ENCODE data around the gene CLMN. TPM values are rescaled to one million over a fixed set of nuclear protein-coding genes. Genes with fewer than 3 reads are reported as not detected.

CLMN gene
- total and polyA plus RNA-seq, 10 of the 15 experiments (the other 5 are each of a cell fraction or from before 2014, with no cell fraction given), result 7.8 to 49.3 (median 18.5) TPM

DNA sequence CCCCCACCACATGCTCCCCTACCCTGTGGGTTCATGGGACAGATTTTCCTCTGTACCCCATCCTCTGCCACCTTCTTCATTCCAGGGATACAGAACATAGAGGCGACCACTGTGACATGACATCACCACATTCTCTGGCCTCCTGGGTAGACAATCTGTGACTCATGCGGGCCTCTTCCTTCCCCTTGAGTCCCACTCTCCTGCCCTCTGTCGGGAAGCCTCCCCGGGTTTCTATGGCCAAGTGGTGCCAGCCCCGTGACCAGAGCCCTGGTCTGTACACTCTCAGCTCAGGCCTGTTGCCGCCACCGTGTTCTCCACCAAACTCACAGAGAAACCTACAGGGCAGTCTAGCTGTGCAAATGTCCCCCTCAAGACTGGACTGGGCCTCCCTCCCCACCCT, 8.0 kb downstream of the CLMN start:
- no TSS peak for BruUV-seq (replicated peaks)
- H4K20me1 ChIP-seq (ENCODE audit: control insufficient read depth, insufficient read depth), result no peaks in the 10 kb centered on the region
- peaks cover 22% of the 10 kb centered on the region for H3K4me1 ChIP-seq (ENCODE audit: control insufficient read depth, insufficient read depth, low read length)
- no peaks in the 10 kb centered on the region; the same call in 2 of the 3 replicates for H3K9me3 ChIP-seq (replicated peaks; ENCODE audit: control insufficient read depth, insufficient read depth, low read length)
- no peak overlapping the region for H3K4me3 ChIP-seq
- no peak for ATAC-seq
- in situ Hi-C loops (cut with MboI) (no loop called here), intact Hi-C loops (cut with micrococcal nuclease; ENCODE audit: unreplicated experiment) (loop anchor here (5.0 kb wide), 1 partner anchor 94 kb away; no protein-coding TSS in a partner anchor)
- no peak overlapping the region for H3K27ac ChIP-seq (ENCODE audit: control insufficient read depth, insufficient read depth)
- ChIA-PET RAD21 (ENCODE audit: unreplicated experiment) (no interaction called here), SMC1A (ENCODE audit: uncharacterized antibody, unreplicated experiment) (no interaction called here), CTCF (no interaction called here), POLR2A (no interaction called here)
- no peak for TF ChIP-seq USF2 (IDR thresholded peaks at IDR 0.05; ENCODE audit: borderline replicate concordance, low read depth, low read length)
- TF ChIP-seq FOXM1 (IDR thresholded peaks at IDR 0.05; ENCODE audit: low read depth, low read length), result no peak
- no peak for TF ChIP-seq SPI1 (IDR thresholded peaks at IDR 0.05; ENCODE audit: borderline replicate concordance, insufficient read depth, low read depth, low read length)
- H3K79me2 ChIP-seq (ENCODE audit: control insufficient read depth, insufficient read depth, low read length), result no peaks in the 10 kb centered on the region
- H3K27me3 ChIP-seq (replicated peaks in 1 of 2; ENCODE audit: control insufficient read depth in 2 of 2, insufficient read depth in 2 of 2, low read length in 1 of 2), result no peaks in the 10 kb centered on the region
- H3K4me2 ChIP-seq (ENCODE audit: control insufficient read depth, insufficient read depth), result no peak overlapping the region
- no peak for DNase-seq (ENCODE audit: low read depth, low spot score)
- H3K36me3 ChIP-seq (ENCODE audit: control insufficient read depth in 2 of 2, insufficient read depth in 2 of 2, low read length in 1 of 2), result no peaks in the 10 kb centered on the region; a peak in 1 of 4 replicates
- FAIRE-seq, result no peak
- H2AFZ ChIP-seq (ENCODE audit: control insufficient read depth, low read depth, low read length), result no peak overlapping the region
- no peak overlapping the region for H3K9ac ChIP-seq (ENCODE audit: control insufficient read depth, insufficient read depth, low read length)
- WGBS (ENCODE audit: insufficient coverage, insufficient replicate concordance, low lambda C conversion rate, missing lambda C conversion rate), result 65% methylated on average over 7 of the region's 7 CpGs

DNA sequence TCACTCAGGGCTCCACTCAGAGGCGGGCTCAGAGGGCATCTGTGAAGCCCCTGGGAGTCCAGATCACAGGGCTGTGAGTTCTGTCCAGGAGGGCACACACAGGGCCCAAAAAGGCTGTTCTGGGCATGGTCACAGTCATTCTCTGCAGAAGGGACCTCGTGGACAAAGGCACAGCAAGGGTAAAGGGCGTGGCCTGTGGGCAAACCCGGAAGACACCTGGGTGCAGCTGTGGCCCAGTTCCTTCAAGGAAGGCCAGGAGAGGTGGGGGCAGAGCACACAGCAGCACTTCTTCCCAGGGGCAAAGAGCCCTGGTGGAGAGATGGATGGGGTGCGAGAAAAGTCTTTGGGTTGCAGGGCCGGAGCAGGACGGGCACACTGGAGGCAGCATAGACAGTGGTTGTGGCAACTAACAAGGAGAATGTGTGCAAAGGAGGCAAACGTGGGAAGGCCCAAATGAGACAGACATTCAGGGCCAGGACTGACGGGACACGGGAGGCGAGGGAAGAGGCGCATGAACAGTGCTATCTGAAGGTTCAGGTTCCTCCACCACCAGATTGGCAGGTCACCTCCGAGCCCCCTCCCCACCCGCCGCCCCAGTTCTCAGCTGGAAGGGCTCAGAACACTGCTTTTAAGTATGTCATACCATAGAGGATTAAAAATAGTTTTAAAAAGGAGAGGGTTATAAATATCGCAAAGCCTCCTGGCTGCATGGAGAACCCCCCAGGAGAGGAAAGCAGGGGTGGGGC, 8.9 kb downstream of the CLMN start:
- RAD21 ChIA-PET (ENCODE audit: unreplicated experiment), result no interaction called here
- POLR2A ChIA-PET, result no interaction called here
- H3K4me2 ChIP-seq (ENCODE audit: control insufficient read depth, insufficient read depth), result no peak overlapping the region
- no peaks in the 10 kb centered on the region; the same call in 2 of the 3 replicates for H3K9me3 ChIP-seq (replicated peaks; ENCODE audit: control insufficient read depth, insufficient read depth, low read length)
- no TSS peak for BruUV-seq (replicated peaks)
- WGBS (ENCODE audit: insufficient coverage, insufficient replicate concordance, low lambda C conversion rate, missing lambda C conversion rate), result 66% methylated on average over 16 of the region's 16 CpGs
- SMC1A ChIA-PET (ENCODE audit: uncharacterized antibody, unreplicated experiment), result no interaction called here
- no peaks in the 10 kb centered on the region for H3K27me3 ChIP-seq (replicated peaks in 1 of 2; ENCODE audit: control insufficient read depth in 2 of 2, insufficient read depth in 2 of 2, low read length in 1 of 2)
- H3K79me2 ChIP-seq (ENCODE audit: control insufficient read depth, insufficient read depth, low read length), result no peaks in the 10 kb centered on the region
- H3K4me3 ChIP-seq, result no peak overlapping the region
- DNase-seq (ENCODE audit: low read depth, low spot score) (no peak), FAIRE-seq (no peak), ATAC-seq (no peak)
- peaks cover 22% of the 10 kb centered on the region for H3K4me1 ChIP-seq (ENCODE audit: control insufficient read depth, insufficient read depth, low read length)
- no peak overlapping the region for H3K27ac ChIP-seq (ENCODE audit: control insufficient read depth, insufficient read depth)
- CTCF ChIA-PET, result no interaction called here
- no peaks in the 10 kb centered on the region; a peak in 1 of 4 replicates for H3K36me3 ChIP-seq (ENCODE audit: control insufficient read depth in 2 of 2, insufficient read depth in 2 of 2, low read length in 1 of 2)
- intact Hi-C loops (cut with micrococcal nuclease; ENCODE audit: unreplicated experiment), result loop anchor here (5.0 kb wide), 1 partner anchor 94 kb away; no protein-coding TSS in a partner anchor
- no peak overlapping the region for H2AFZ ChIP-seq (ENCODE audit: control insufficient read depth, low read depth, low read length)
- in situ Hi-C loops (cut with MboI), result no loop called here
- no peaks in the 10 kb centered on the region for H4K20me1 ChIP-seq (ENCODE audit: control insufficient read depth, insufficient read depth)
- H3K9ac ChIP-seq (ENCODE audit: control insufficient read depth, insufficient read depth, low read length), result no peak overlapping the region
- TF ChIP-seq, protein P1, sequence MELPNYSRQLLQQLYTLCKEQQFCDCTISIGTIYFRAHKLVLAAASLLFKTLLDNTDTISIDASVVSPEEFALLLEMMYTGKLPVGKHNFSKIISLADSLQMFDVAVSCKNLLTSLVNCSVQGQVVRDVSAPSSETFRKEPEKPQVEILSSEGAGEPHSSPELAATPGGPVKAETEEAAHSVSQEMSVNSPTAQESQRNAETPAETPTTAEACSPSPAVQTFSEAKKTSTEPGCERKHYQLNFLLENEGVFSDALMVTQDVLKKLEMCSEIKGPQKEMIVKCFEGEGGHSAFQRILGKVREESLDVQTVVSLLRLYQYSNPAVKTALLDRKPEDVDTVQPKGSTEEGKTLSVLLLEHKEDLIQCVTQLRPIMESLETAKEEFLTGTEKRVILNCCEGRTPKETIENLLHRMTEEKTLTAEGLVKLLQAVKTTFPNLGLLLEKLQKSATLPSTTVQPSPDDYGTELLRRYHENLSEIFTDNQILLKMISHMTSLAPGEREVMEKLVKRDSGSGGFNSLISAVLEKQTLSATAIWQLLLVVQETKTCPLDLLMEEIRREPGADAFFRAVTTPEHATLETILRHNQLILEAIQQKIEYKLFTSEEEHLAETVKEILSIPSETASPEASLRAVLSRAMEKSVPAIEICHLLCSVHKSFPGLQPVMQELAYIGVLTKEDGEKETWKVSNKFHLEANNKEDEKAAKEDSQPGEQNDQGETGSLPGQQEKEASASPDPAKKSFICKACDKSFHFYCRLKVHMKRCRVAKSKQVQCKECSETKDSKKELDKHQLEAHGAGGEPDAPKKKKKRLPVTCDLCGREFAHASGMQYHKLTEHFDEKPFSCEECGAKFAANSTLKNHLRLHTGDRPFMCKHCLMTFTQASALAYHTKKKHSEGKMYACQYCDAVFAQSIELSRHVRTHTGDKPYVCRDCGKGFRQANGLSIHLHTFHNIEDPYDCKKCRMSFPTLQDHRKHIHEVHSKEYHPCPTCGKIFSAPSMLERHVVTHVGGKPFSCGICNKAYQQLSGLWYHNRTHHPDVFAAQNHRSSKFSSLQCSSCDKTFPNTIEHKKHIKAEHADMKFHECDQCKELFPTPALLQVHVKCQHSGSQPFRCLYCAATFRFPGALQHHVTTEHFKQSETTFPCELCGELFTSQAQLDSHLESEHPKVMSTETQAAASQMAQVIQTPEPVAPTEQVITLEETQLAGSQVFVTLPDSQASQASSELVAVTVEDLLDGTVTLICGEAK (IDR thresholded peaks at IDR 0.05; ENCODE audit: borderline replicate concordance), result no peak
- TF ChIP-seq BHLHE40 (IDR thresholded peaks at IDR 0.05; ENCODE audit: borderline replicate concordance in 1 of 2, low read depth in 2 of 2, low read length in 1 of 2) (no peak), SP1 (IDR thresholded peaks at IDR 0.05; ENCODE audit: low read depth, low read length) (no peak), RFX5 (IDR thresholded peaks at IDR 0.05; ENCODE audit: low read depth, low read length) (no peak)

Measured in GM12878 (cell line).